Fibroblast of lung (primary cell): ENCODE measurements around the gene TBX10. TPM values are rescaled to one million over a fixed set of nuclear protein-coding genes. Genes with fewer than 3 reads are reported as not detected.
"Not testable (repeated sequence)": the region's sequence is repeated elsewhere in the genome, so short reads cannot be mapped to it uniquely, and the experiment has no call there.

ENCODE experiments used
- DNase-seq, 2 donors: peaks; one replicate each; pipeline versions ENCODE4 v3.0.0 to v3.0.0-alpha.2; 2010; ENCODE audit warnings: low read depth in 2 of 2
- H2AFZ ChIP-seq: 2 replicates; pipeline ENCODE4 v1.5.1; 2012; ENCODE audit warnings: low read length, control low read depth, inconsistent platforms
- H3K27ac ChIP-seq: 2 replicates; pipeline ENCODE4 v1.5.1; 2011; ENCODE audit warnings: low read length, control low read depth; ENCODE audit not compliant: insufficient read depth
- H3K27me3 ChIP-seq: 2 replicates; pipeline ENCODE4 v1.5.1; 2011; ENCODE audit warnings: mild to moderate bottlenecking, low read length; ENCODE audit not compliant: control insufficient read depth, insufficient read depth
- H3K36me3 ChIP-seq: 2 replicates; pipeline ENCODE4 v1.5.1; 2011; ENCODE audit warnings: low read length; ENCODE audit not compliant: control insufficient read depth, insufficient read depth
- H3K4me1 ChIP-seq: 2 replicates; pipeline ENCODE4 v1.5.1; 2011; ENCODE audit warnings: low read length; ENCODE audit not compliant: control insufficient read depth, insufficient read depth; ENCODE audit errors: extremely low read depth
- H3K4me2 ChIP-seq: 2 replicates; pipeline ENCODE4 v1.5.1; 2011; ENCODE audit warnings: low read length, control low read depth; ENCODE audit not compliant: insufficient read depth; ENCODE audit errors: extremely low read depth
- H3K4me3 ChIP-seq, 4 experiments: fragments of 200-600 bp in 1 of 4; sonication (generic) in 1 of 4; replicated peaks in 1 of 4; 2 replicates each; pipeline ENCODE4 v1.5.1; 2011 to 2016; ENCODE audit warnings: low read length in 4 of 4, low read depth in 3 of 4, mild to moderate bottlenecking in 3 of 4, control low read depth in 2 of 4, inconsistent platforms in 1 of 4, mixed read lengths in 1 of 4; ENCODE audit not compliant: insufficient read depth in 1 of 4; ENCODE audit errors: control extremely low read depth in 1 of 4
- H3K79me2 ChIP-seq: 2 replicates; pipeline ENCODE4 v1.5.1; 2012; ENCODE audit warnings: mild to moderate bottlenecking, low read length, inconsistent platforms; ENCODE audit not compliant: control insufficient read depth, insufficient read depth
- H3K9ac ChIP-seq: 2 replicates; pipeline ENCODE4 v1.5.1; 2011; ENCODE audit warnings: mild to moderate bottlenecking, low read length, control low read depth; ENCODE audit not compliant: insufficient read depth
- H3K9me3 ChIP-seq: 2 replicates; pipeline ENCODE4 v1.5.1; 2012; ENCODE audit warnings: low read depth, low read length; ENCODE audit not compliant: control insufficient read depth, insufficient read depth
- H4K20me1 ChIP-seq: 2 replicates; pipeline ENCODE4 v1.5.1; 2011; ENCODE audit warnings: low read length; ENCODE audit not compliant: control insufficient read depth, insufficient read depth; ENCODE audit errors: extremely low read depth
- EZH2 ChIP-seq: IDR thresholded peaks from 2 replicates; pipeline ENCODE4 v1.5.1; 2012; ENCODE audit warnings: low read length, control low read depth, mild to moderate bottlenecking; ENCODE audit errors: missing control alignments
- polyA plus RNA-seq, 2 donors: library from polyadenylated mRNA; depleted of rRNA in 1 of 2; stranded (reverse) in 1 of 2; unstranded in 1 of 2; fragments of >200 nt; gene quantifications; 2 replicates each; pipeline ENCODE4 v1.2.1, GENCODE V29; 2011 to 2012; ENCODE audit warnings: missing spikeins in 1 of 2
- total RNA-seq: library from RNA; depleted of rRNA; stranded (reverse); fragments of >200 nt; gene quantifications from 2 replicates; pipeline ENCODE4 v1.2.1, GENCODE V29; 2014
- TF ChIP-seq, protein P1 (sequence below), 2 donors: IDR thresholded peaks in 1 of 2; conservative IDR thresholded peaks in 1 of 2; 1 replicate in 1 of 2; 2 replicates in 1 of 2; pipeline ENCODE4 v1.5.1; 2011 to 2012; ENCODE audit warnings: low read length in 2 of 2, control low read depth in 1 of 2, inconsistent platforms in 1 of 2, low read depth in 1 of 2, mild to moderate bottlenecking in 1 of 2

Gene TBX10
- total and polyA plus RNA-seq, 2 donors (not counting 1 experiment from before 2014, with no cell fraction given), result not detected

DNA sequence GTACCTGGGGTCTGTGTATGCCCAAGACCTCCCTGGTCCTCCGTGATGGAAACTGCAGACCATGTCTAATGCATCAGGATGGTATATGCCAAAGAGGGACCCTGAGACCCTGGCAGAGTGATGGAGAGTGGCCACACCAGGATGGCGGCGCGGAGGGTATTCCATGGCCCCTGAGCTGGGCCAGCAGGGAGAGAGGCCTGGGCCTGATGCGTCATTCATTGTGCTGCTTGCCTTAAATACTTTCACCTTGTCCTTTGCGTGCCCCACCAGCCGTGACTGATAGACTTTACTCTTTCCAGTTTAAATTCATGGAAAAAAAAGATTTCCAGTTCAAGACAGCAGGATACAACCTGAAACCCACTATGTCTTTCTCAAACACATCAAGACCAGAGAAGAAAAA is 38.5 kb downstream of the TBX10 start:
- H3K4me2 ChIP-seq, result no peak overlapping the region
- H3K4me1 ChIP-seq, result peaks cover 5% of the 10 kb centered on the region
- H3K9ac ChIP-seq, result no peak overlapping the region
- H3K27ac ChIP-seq, result no peak overlapping the region
- no peaks in the 10 kb centered on the region for H3K27me3 ChIP-seq
- no peak overlapping the region for H2AFZ ChIP-seq
- no peak for TF ChIP-seq EZH2
- TF ChIP-seq, protein P1, sequence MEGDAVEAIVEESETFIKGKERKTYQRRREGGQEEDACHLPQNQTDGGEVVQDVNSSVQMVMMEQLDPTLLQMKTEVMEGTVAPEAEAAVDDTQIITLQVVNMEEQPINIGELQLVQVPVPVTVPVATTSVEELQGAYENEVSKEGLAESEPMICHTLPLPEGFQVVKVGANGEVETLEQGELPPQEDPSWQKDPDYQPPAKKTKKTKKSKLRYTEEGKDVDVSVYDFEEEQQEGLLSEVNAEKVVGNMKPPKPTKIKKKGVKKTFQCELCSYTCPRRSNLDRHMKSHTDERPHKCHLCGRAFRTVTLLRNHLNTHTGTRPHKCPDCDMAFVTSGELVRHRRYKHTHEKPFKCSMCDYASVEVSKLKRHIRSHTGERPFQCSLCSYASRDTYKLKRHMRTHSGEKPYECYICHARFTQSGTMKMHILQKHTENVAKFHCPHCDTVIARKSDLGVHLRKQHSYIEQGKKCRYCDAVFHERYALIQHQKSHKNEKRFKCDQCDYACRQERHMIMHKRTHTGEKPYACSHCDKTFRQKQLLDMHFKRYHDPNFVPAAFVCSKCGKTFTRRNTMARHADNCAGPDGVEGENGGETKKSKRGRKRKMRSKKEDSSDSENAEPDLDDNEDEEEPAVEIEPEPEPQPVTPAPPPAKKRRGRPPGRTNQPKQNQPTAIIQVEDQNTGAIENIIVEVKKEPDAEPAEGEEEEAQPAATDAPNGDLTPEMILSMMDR (conservative IDR thresholded peaks at IDR 0.05 in 1 of 2, IDR thresholded peaks at IDR 0.05 in 1 of 2; ENCODE audit: low read depth in 1 of 2, low read length in 2 of 2), result no peak
- H4K20me1 ChIP-seq, result no peaks in the 10 kb centered on the region
- DNase-seq, result no peak
- H3K9me3 ChIP-seq, result no peaks in the 10 kb centered on the region
- no peaks in the 10 kb centered on the region for H3K36me3 ChIP-seq
- no peak overlapping the region for H3K4me3 ChIP-seq
- no peaks in the 10 kb centered on the region for H3K79me2 ChIP-seq

DNA sequence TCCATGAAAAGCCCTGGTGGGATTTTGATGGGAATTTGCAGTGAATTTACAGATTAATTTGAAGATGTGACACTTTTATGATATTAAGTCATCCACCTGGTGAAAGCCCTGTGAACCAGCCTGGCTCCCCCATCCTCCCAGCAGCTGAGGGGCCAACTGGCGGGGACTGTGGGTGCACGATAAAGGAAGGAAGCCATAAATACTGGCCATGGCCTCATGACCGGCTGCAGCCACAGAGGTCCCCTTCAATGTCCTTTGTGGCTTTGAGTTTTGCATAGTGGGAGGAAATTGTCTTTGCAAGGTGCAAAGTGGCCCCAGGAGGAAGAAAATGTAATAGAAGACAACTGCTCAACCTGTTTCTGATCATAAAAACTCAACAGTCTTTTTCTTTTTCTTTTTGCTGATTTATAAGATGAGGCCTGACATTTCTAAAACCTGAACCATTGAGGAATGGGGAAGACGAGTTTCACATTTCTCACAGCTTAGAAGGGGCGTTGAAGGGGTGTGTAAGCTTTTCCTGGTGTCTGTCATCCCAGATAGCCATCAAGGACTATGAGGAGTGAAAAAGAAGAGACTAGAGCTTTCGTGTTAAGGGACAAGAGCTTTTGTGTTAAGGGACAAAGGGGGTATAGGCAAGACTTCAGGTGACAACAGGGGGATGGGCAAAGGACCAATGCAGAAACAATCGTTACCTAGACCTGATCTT is 39.1 kb downstream of the TBX10 start:
- no peaks in the 10 kb centered on the region for H3K79me2 ChIP-seq
- TF ChIP-seq, protein P1 (conservative IDR thresholded peaks at IDR 0.05 in 1 of 2, IDR thresholded peaks at IDR 0.05 in 1 of 2; ENCODE audit: low read depth in 1 of 2, low read length in 2 of 2), result no peak
- TF ChIP-seq EZH2, result no peak
- H3K9me3 ChIP-seq, result no peaks in the 10 kb centered on the region
- no peak overlapping the region for H3K27ac ChIP-seq
- no peak overlapping the region for H2AFZ ChIP-seq
- no peaks in the 10 kb centered on the region for H3K36me3 ChIP-seq
- H3K27me3 ChIP-seq, result no peaks in the 10 kb centered on the region
- H3K4me1 ChIP-seq, result no peaks in the 10 kb centered on the region
- no peak overlapping the region for H3K4me2 ChIP-seq
- no peaks in the 10 kb centered on the region for H4K20me1 ChIP-seq
- no peak overlapping the region for H3K4me3 ChIP-seq
- DNase-seq, result no peak
- no peak overlapping the region for H3K9ac ChIP-seq

DNA sequence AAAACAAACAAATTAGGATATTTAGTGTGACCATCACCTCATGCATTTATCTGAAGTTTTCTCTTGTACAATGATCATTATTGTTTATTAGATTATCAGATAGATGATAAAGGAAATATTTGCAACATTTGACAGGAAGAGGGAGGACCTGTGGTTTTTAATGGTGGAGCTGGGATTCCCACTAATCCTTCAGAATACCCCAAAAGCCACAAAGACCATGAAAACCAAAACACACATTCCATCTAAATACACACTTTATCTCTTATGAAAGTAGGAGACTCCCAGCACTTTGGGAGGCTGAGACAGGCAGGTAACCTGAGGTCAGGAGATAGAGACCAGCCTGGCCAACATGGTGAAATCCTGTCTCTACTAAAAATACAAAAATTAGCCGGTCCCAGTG is 40.4 kb downstream of the TBX10 start:
- H3K9me3 ChIP-seq, result no peaks in the 10 kb centered on the region
- no peaks in the 10 kb centered on the region for H3K79me2 ChIP-seq
- no peaks in the 10 kb centered on the region for H3K36me3 ChIP-seq
- H3K4me3 ChIP-seq, result no peak overlapping the region
- TF ChIP-seq, protein P1 (conservative IDR thresholded peaks at IDR 0.05 in 1 of 2, IDR thresholded peaks at IDR 0.05 in 1 of 2; ENCODE audit: low read depth in 1 of 2, low read length in 2 of 2), result no peak
- no peak for TF ChIP-seq EZH2
- no peak overlapping the region for H3K27ac ChIP-seq
- H2AFZ ChIP-seq, result no peak overlapping the region
- H3K4me1 ChIP-seq, result no peaks in the 10 kb centered on the region
- DNase-seq, result no peak
- H3K9ac ChIP-seq, result no peak overlapping the region
- H3K4me2 ChIP-seq, result no peak overlapping the region
- H3K27me3 ChIP-seq, result no peaks in the 10 kb centered on the region
- no peaks in the 10 kb centered on the region for H4K20me1 ChIP-seq

DNA sequence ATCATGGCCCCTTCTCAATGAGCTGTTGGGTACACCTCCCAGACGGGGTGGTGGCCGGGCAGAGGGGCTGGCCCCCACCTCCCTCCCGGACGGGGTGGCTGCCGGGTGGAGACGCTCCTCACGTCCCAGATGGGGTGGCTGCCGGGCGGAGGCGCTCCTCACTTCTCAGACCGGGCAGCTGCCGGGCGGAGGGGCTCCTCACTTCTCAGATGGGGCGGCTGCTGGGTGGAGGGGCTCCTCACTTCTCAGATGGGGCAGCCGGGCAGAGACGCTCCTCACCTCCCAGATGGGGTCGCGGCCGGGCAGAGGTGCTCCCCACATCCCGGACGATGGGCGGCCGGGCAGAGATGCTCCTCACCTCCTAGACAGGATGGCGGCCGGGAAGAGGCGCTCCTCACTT is 41.6 kb downstream of the TBX10 start:
- not testable (repeated sequence) for H3K4me2 ChIP-seq, H3K4me1 ChIP-seq, H3K27ac ChIP-seq, H3K9me3 ChIP-seq, H3K36me3 ChIP-seq, H3K4me3 ChIP-seq, H3K27me3 ChIP-seq, DNase-seq, H2AFZ ChIP-seq, H3K9ac ChIP-seq, H4K20me1 ChIP-seq, H3K79me2 ChIP-seq

DNA sequence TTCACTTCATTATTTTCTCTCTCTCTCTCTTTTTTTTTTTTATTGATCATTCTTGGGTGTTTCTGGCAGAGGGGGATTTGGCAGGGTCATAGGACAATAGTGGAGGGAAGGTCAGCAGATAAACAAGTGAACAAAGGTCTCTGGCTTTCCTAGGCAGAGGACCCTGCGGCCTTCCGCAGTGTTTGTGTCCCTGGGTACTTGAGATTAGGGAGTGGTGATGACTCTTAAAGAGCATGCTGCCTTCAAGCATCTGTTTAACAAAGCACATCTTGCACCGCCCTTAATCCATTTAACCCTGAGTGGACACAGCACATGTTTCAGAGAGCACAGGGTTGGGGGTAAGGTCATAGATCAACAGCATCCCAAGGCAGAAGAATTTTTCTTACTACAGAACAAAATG is 42.1 kb downstream of the TBX10 start:
- not testable (repeated sequence) for H3K4me3 ChIP-seq, H3K36me3 ChIP-seq, H3K9ac ChIP-seq, H3K27me3 ChIP-seq, H3K79me2 ChIP-seq, H3K4me2 ChIP-seq, H3K9me3 ChIP-seq, H3K4me1 ChIP-seq, H3K27ac ChIP-seq, H4K20me1 ChIP-seq, H2AFZ ChIP-seq, DNase-seq
